Suprapubic skin (tissue), 3 donors: ENCODE measurements around the gene NOS1AP.

Experiments
- EP300 ChIP-seq: sonication (generic); formaldehyde crosslinking; IDR thresholded peaks from one replicate; pipeline ENCODE4 v1.6.1; 2017; ENCODE audit warnings: antibody characterized with exemption
- TF ChIP-seq, protein P1 (sequence below), 2 donors: fragments of 200-600 bp in 1 of 2; fragments of 450-650 bp in 1 of 2; sonication (generic) in 1 of 2; IDR thresholded peaks; one replicate each; pipeline ENCODE4 v1.5.1; 2016 to 2019; ENCODE audit warnings: antibody characterized with exemption in 2 of 2, mild to moderate bottlenecking in 1 of 2, moderate library complexity in 1 of 2

DNA sequence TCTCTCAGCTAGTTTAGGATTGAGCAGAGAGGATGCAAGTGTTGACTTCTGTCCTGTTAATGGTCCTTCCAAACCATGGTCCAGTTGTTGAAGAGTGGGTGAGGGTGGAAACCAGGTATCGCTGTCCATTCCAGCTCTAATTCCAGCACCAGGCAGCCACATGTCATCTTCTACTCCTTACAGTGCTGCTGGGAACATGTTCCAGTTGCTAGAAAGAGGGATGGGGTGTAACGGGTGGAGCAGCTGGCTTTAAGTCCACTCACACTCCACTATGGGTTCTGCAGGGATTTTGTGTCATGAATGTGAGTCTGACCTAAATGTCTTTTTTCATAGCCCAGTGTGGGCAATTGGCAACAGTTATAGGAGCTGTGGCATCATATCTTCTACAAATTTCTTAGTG is 25.2 kb downstream of the NOS1AP start:
- TF ChIP-seq, protein P1, sequence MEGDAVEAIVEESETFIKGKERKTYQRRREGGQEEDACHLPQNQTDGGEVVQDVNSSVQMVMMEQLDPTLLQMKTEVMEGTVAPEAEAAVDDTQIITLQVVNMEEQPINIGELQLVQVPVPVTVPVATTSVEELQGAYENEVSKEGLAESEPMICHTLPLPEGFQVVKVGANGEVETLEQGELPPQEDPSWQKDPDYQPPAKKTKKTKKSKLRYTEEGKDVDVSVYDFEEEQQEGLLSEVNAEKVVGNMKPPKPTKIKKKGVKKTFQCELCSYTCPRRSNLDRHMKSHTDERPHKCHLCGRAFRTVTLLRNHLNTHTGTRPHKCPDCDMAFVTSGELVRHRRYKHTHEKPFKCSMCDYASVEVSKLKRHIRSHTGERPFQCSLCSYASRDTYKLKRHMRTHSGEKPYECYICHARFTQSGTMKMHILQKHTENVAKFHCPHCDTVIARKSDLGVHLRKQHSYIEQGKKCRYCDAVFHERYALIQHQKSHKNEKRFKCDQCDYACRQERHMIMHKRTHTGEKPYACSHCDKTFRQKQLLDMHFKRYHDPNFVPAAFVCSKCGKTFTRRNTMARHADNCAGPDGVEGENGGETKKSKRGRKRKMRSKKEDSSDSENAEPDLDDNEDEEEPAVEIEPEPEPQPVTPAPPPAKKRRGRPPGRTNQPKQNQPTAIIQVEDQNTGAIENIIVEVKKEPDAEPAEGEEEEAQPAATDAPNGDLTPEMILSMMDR (IDR thresholded peaks at IDR 0.05) = no peak
- no peak for TF ChIP-seq EP300
